ENCODE results near the gene TET3. TPM values are rescaled to one million over a fixed set of nuclear protein-coding genes. Genes with fewer than 3 reads are reported as not detected.

TET3 gene
- total and polyA plus RNA-seq, 9 of the 15 experiments (the other 6 are each of a cell fraction or from before 2014, with no cell fraction given), result 0.35 to 16.3 (median 5.5) TPM

- Histone ChIP-seq H3K27ac (ENCODE audit: extremely low read depth, low read depth, low read length) (peak overlapping the region; percentile 37; the same call in 2 of the 3 replicates), H3K4me2 (ENCODE audit: insufficient read depth, low read length) (peak overlapping the region; percentile 66), H3K9me3 (replicated peaks; ENCODE audit: control insufficient read depth, insufficient read depth, low read depth, low read length) (no peaks in the 10 kb centered on the region), H4K20me1 (replicated peaks; ENCODE audit: control insufficient read depth, insufficient read depth, low read length) (peaks cover 10% of the 10 kb centered on the region; the same call in 1 of the 2 replicates), H3K4me3 (no peak overlapping the region), H3K4me1 (replicated peaks in 1 of 2; ENCODE audit: control insufficient read depth in 2 of 2, insufficient read depth in 2 of 2, low read length in 2 of 2) (peaks cover 14 to 26% of the 10 kb centered on the region in 2 experiments; a peak in 4 of 5 replicates), H3K9ac (ENCODE audit: insufficient read depth in 1 of 2, low read depth in 2 of 2, low read length in 2 of 2) (peak overlapping the region; percentile 35 to 46; a peak in 2 of 4 replicates), H2AFZ (ENCODE audit: low read depth, low read length) (peak overlapping the region; percentile 73), H3K9me1 (ENCODE audit: control insufficient read depth, insufficient read depth, low read length) (no peaks in the 10 kb centered on the region), H3K36me3 (ENCODE audit: control insufficient read depth, insufficient read depth, low read length) (peaks cover 3% of the 10 kb centered on the region; the same call in 2 of the 3 replicates), H3K27me3 (ENCODE audit: control insufficient read depth in 2 of 2, insufficient read depth in 2 of 2, low read length in 2 of 2) (no peaks in the 10 kb centered on the region), H3K79me2 (ENCODE audit: control insufficient read depth, insufficient read depth, low read length) (peaks cover 83% of the 10 kb centered on the region)
- peak; percentile 95 for FAIRE-seq
- no TSS peak for BruUV-seq (replicated peaks)
- peak; percentile 48 to 86 (median 68) for DNase-seq (ENCODE audit: extremely low read depth in 1 of 4, low spot score in 3 of 4)
- 59% methylated on average over 2 of the region's 5 CpGs for WGBS (ENCODE audit: insufficient coverage, low coverage, missing lambda C conversion rate)
- ChIA-PET CTCF (ENCODE audit: low intra/inter-chr PET ratio) (interaction anchor here (0.7 to 1.4 kb wide), 2 partner anchors 172 to 196 kb away, joined by 3 to 4 read pairs; no protein-coding TSS in a partner anchor), POLR2A (interaction anchor here (0.6 to 4.3 kb wide), 7 partner anchors 8 to 220 kb away, joined by 3 to 23 read pairs (median 3); no protein-coding TSS in a partner anchor)
- intact Hi-C loops (cut with micrococcal nuclease) (loop anchor here (2.0 to 10.0 kb wide), 2 partner anchors 87 to 321 kb away; no protein-coding TSS in a partner anchor), in situ Hi-C loops (cut with MboI) (no loop called here)
- ATAC-seq, result peak; percentile 97
- TF ChIP-seq CTCF (IDR thresholded peaks at IDR 0.05 in 2 of 3, conservative IDR thresholded peaks at IDR 0.05 in 1 of 3; ENCODE audit: insufficient read depth in 2 of 3, low read depth in 1 of 3, low read length in 3 of 3), result peak; percentile 84 to 88 (median 87)
- peak; percentile 19 for TF ChIP-seq RBBP5 (IDR thresholded peaks at IDR 0.05; ENCODE audit: borderline replicate concordance, insufficient read depth, low read length, poor library complexity, severe bottlenecking)
- TF ChIP-seq MIER1 (IDR thresholded peaks at IDR 0.05; ENCODE audit: low read depth), result no peak
- peak; percentile 55; the same call in 1 of the 2 replicates for TF ChIP-seq TCF3 (CRISPR knock-in tag; IDR thresholded peaks at IDR 0.05)
- peak; percentile 42; the same call in 1 of the 2 replicates for TF ChIP-seq HCFC1 (IDR thresholded peaks at IDR 0.05; ENCODE audit: low read depth, low read length)
- peak; percentile 36; the same call in 1 of the 2 replicates for TF ChIP-seq MAX (CRISPR knock-in tag; IDR thresholded peaks at IDR 0.05)
- 0 out of 4 replicates have a peak, but pooled peaks of 1 of the 2 experiments have one; percentile 14 for TF ChIP-seq MAZ (CRISPR knock-in tag; conservative IDR thresholded peaks at IDR 0.05 in 1 of 2, IDR thresholded peaks at IDR 0.05 in 1 of 2)
- peak; percentile 69 for TF ChIP-seq SMC3 (conservative IDR thresholded peaks at IDR 0.05; ENCODE audit: insufficient read depth, low read depth, low read length)
- peak; percentile 19; the same call in 1 of the 2 replicates for TF ChIP-seq CBFA2T3 (IDR thresholded peaks at IDR 0.05)
- TF ChIP-seq MTA3 (IDR thresholded peaks at IDR 0.05; ENCODE audit: borderline replicate concordance), result 0 out of 2 replicates have a peak, but pooled peaks have one; percentile 45
- TF ChIP-seq ZNF217 (CRISPR knock-in tag; IDR thresholded peaks at IDR 0.05), result no peak
- TF ChIP-seq CGGBP1 (CRISPR knock-in tag; IDR thresholded peaks at IDR 0.05), result no peak
- no peak for TF ChIP-seq ZFX (CRISPR knock-in tag; IDR thresholded peaks at IDR 0.05)
- TF ChIP-seq RCOR1 (IDR thresholded peaks at IDR 0.05; ENCODE audit: borderline replicate concordance in 1 of 2, low read depth in 2 of 2, low read length in 2 of 2), result peak in 1 of 2 experiments; percentile 68; a peak in 2 of 4 replicates
- TF ChIP-seq VEZF1 (CRISPR knock-in tag; IDR thresholded peaks at IDR 0.05), result peak; percentile 27; the same call in 1 of the 2 replicates
- peak; percentile 73 to 79 for TF ChIP-seq FOXK2 (conservative IDR thresholded peaks at IDR 0.05 in 1 of 2, IDR thresholded peaks at IDR 0.05 in 1 of 2; ENCODE audit: low read depth in 2 of 2)
- 0 out of 2 replicates have a peak, but pooled peaks have one; percentile 33 for TF ChIP-seq CC2D1A (IDR thresholded peaks at IDR 0.05)
Measured at GRCh38 chr2:73995810-73996209, 11.1 kb downstream of the TET3 start.

Data from K562 (cell line).